ENCODE measurements around the gene SHMT2.

Gene SHMT2

DNA sequence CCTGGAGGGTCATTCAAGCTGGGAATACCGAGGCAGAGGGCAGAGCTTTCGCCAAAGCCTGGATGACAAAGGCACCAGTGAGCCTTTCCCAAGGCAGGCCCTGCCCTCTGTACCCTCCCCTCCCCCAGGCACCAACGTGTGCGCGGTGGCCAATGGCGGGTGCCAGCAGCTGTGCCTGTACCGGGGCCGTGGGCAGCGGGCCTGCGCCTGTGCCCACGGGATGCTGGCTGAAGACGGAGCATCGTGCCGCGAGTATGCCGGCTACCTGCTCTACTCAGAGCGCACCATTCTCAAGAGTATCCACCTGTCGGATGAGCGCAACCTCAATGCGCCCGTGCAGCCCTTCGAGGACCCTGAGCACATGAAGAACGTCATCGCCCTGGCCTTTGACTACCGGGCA, 44.1 kb upstream of the SHMT2 start:
- no peak for DNase-seq (ENCODE audit: extremely low read depth, low read depth)
- TF ChIP-seq, protein P1, sequence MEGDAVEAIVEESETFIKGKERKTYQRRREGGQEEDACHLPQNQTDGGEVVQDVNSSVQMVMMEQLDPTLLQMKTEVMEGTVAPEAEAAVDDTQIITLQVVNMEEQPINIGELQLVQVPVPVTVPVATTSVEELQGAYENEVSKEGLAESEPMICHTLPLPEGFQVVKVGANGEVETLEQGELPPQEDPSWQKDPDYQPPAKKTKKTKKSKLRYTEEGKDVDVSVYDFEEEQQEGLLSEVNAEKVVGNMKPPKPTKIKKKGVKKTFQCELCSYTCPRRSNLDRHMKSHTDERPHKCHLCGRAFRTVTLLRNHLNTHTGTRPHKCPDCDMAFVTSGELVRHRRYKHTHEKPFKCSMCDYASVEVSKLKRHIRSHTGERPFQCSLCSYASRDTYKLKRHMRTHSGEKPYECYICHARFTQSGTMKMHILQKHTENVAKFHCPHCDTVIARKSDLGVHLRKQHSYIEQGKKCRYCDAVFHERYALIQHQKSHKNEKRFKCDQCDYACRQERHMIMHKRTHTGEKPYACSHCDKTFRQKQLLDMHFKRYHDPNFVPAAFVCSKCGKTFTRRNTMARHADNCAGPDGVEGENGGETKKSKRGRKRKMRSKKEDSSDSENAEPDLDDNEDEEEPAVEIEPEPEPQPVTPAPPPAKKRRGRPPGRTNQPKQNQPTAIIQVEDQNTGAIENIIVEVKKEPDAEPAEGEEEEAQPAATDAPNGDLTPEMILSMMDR (IDR thresholded peaks at IDR 0.05; ENCODE audit: low read depth, low read length), result no peak

DNA sequence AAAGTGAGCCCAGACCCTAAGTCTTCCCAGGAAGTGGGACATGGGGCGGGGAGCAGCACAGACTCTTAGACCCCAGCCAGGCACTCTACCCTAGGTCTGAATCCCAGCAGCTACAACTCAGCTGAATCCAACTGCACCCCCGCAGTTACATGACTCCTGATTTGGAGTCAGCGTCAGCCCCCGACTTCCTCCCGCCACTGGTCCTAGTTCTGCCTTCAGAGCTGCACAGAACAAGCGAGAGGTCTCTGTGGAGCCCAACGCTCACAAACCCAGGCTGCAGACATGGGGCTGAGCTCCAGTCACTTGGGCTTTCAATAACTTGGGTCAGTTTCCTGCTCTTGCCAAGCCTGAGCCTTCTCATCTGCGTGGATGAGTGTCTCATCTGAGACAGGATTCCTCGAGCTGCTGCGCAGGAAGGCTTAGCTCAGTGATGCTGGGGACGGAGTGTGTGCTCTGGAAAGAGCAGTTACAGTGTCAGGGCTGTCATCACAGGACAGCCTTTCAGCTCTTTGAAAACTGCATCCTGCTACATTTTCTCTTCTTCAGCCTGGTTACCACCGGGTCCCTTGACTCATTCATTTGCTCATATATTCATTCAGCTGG, 43.5 kb upstream of the SHMT2 start:
- TF ChIP-seq, protein P1 (IDR thresholded peaks at IDR 0.05; ENCODE audit: low read depth, low read length), result no peak

DNA sequence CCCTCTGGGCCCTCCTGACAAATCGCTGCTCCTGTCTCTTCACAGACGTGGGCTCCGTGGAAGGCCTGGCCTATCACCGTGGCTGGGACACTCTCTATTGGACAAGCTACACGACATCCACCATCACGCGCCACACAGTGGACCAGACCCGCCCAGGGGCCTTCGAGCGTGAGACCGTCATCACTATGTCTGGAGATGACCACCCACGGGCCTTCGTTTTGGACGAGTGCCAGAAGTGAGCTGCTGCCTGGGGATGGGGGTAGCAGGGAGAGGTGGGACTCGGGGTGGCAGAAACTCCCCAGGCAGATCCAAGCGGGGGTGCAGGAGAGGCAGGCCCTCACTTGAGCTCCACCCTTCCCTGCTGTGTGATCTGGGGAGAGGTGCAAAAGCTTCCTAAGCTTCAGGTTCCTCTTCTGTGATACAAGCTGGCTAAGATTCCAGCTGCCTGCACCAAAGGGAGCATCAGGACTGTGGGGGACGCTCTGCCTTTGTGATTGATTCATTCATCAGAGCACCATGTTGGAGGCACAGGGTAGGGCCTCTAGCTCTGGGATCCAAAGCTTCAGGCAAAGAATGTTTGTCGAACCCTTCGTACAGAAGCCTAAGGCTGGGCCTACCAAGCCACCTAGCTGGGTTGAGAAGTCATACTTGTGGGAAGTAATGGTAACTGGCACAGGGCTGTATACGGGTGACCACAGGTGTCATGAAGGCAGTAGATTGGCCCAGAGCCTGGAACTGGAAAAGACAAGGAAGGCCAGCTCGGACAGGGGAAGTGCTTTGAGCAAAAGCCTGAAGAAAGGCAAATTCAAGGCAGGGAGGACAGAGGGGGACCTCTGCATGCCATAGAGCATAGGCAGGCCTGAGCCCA, 42.1 kb upstream of the SHMT2 start:
- DNase-seq (ENCODE audit: extremely low read depth, low read depth), result no peak

More for the DNA sequence above, 43.5 kb upstream of the SHMT2 start:
- DNase-seq (ENCODE audit: extremely low read depth, low read depth), result no peak

DNA sequence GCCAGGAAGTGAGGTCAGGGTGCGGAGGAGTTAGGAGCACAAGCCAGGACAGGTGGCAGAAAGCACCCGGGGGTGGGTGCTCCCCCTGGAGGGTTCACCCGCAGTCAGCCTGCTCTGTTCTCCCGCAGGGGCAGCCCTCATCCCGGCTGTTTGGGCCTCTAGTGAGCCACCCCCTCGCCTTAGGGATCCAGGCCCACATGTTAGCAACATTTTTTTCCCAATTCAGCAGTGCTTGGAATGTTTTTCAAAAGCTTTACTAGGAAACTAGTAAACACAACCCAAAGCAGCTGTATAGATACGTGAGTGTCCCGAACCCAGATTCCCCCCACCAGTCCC, 41.5 kb upstream of the SHMT2 start:
- no peak for DNase-seq (ENCODE audit: extremely low read depth, low read depth)
- TF ChIP-seq, protein P1 (IDR thresholded peaks at IDR 0.05; ENCODE audit: low read depth, low read length), result no peak

More for the DNA sequence above, 42.1 kb upstream of the SHMT2 start:
- TF ChIP-seq, protein P1 (IDR thresholded peaks at IDR 0.05; ENCODE audit: low read depth, low read length), result no peak

DNA sequence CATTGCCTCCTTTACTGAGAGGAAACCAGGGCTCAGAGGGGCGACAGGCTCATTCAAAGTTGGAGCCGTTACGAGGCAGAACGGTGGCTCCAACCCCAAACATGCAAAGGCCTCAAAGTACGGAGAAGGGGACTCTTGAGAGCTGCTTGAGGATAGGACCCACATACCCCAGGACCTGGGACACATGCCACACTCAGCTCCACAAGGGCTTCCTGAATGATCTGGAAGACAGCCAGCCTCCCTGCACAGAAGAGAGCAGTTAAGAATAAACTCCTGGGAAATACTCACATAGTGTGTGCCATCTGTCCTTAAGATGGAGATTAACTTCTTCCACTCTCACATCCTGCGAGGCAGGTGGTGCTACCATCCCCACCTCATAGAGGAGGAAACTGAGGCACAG, 39.5 kb upstream of the SHMT2 start:
- no peak for DNase-seq (ENCODE audit: extremely low read depth, low read depth)

DNA sequence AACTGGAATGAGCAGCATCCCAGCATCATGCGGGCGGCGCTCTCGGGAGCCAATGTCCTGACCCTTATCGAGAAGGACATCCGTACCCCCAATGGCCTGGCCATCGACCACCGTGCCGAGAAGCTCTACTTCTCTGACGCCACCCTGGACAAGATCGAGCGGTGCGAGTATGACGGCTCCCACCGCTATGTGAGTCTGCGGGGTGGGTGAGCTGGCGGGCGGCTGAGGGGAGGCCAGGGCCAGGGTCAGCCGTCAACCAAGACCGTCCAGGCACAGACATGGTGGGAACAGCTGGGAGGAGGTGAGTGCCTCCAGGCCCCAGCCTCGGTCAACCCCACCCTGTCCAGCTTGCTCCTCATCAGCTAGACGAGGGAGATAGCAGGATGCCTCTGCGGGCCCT, 38.7 kb upstream of the SHMT2 start:
- no peak for DNase-seq (ENCODE audit: extremely low read depth, low read depth)
- TF ChIP-seq, protein P1 (IDR thresholded peaks at IDR 0.05; ENCODE audit: low read depth, low read length), result no peak

More for the DNA sequence above, 39.5 kb upstream of the SHMT2 start:
- TF ChIP-seq, protein P1 (IDR thresholded peaks at IDR 0.05; ENCODE audit: low read depth, low read length), result no peak

DNA sequence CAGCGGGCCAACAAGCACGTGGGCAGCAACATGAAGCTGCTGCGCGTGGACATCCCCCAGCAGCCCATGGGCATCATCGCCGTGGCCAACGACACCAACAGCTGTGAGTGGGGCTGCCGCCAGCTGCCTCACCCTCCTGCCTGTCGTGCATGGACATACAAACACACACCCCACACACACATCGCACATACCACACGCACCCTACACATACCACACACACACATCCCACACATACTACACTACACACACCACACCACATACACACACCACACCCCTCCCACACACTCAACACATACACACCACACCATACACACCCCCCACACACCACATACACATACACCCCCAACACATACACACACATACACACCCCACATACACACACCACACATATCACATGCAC, 38.1 kb upstream of the SHMT2 start:
- DNase-seq (ENCODE audit: extremely low read depth, low read depth), result no peak
- TF ChIP-seq, protein P1 (IDR thresholded peaks at IDR 0.05; ENCODE audit: low read depth, low read length), result no peak
